Left hindlimb (tissue), 1 donor: ENCODE results near the gene ADGRL2.

ENCODE experiments used
- DNase-seq: peaks from one replicate; pipeline ENCODE4 v3.0.0-alpha.2; 2018

ADGRL2 gene

DNA sequence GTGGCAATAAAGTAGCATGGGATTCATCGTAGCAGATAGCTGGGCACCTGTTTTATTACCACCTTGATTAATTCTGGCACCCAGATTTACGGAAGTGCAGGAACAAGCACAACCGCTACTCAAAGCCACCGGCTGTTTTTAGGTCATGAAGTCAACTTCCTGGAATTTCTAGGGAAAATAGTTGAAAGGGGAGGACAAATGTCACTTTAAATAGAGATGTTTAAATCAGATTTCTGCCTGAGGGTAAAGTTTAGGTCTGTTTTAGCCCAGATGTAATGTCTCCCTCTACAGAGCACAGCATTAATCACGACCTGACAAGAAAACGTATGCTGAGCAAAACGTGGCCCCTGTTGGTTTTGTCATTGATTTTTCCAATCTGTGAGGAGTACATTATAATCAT lies 8.0 kb downstream of the ADGRL2 start:
- no peak for DNase-seq

- DNase-seq, result no peak
Measured at GRCh38 chr1:81809808-81810207, 9.1 kb downstream of the ADGRL2 start.

DNA sequence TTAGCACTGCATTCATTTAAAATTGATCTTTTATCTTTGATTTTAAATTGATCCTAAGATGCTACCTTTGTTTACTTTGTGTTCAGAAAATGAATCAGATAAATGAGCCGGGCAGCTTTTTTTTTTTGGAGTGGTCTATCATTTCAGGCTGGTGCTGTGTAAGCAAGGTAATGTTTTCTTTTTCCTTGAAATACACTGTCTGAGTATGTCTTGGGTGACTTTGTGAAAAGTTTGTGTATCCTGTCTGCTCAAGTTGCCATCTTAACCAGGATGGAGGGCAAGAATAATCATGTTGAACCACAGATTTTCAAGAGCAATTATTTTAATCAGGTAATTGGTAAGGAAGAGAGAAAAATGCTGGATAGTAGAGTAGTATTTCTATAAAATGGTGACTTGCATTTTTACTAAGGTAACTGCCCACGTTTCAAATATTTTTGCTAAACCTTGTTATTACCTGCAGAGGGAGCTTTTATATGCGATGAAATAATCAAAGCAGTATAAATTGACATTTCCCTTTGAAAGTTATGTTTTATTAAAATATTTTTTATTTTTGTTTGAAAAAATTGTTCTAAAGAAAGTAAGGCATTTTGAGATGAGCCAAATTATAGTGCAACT lies 11.1 kb downstream of the ADGRL2 start:
- no peak for DNase-seq

DNA sequence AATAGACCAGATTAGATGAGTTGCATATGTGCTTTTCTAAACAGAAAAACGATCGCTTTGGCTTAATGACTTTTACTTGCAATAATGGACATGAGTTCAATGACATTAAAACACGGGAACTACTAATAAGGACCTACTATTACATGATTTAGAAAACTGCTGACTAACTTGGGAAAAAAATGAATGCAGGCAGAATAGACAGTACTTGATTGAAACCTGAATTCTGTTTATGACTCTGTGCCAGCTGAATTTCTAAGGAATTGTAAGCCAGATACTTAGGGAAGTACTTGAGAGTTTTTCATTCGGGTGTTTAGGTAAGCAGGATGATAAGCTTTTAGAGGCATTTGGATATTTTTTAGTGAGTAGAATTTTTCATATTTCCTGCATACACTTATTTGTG lies 12.0 kb downstream of the ADGRL2 start:
- no peak for DNase-seq

GRCh38 chr1:81813691-81814090 lies 13.0 kb downstream of the ADGRL2 start:
- no peak for DNase-seq

- no peak for DNase-seq
Measured at GRCh38 chr1:81819613-81820012, 18.9 kb downstream of the ADGRL2 start.

DNA sequence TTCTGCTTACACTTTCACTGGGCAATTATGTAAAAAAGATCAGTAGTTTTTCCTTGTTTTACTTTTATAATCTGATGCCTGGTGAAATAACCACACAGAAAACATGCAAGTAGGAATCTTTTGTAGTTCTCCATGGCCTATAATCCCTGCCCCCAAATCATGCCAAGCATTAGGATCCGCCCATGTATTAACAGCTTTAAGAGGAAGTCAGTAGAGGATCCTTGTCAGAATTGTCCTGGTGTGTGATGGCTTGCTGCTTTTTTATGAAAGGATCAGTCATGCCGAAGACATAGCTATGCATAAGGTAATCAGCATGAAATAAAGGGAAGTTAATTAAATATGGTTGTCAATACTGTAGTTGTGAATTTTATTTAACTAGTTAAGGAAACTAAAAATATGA lies 20.0 kb downstream of the ADGRL2 start:
- no peak for DNase-seq

GRCh38 chr1:81823082-81823481 lies 22.3 kb downstream of the ADGRL2 start:
- no peak for DNase-seq

DNA sequence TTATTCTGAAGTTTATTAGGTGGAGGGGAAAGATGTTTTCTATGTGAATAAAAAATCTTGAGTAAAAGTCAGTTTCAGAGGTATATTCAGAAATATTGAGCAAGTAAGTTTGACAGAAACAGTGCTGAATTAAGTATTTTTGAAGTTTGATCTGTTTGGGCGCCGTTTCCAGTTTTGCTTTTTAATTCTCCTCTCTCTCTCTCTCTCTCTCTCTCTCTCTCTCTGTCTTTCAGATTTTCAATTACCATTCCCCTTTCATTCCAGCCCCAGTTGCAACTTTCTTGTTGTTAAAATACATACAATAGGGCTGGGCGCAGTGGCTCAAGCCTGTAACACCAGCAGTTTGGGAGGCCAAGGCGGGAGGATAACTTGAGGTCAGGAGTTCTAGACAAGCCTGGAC lies 24.0 kb downstream of the ADGRL2 start:
- no peak for DNase-seq

DNA sequence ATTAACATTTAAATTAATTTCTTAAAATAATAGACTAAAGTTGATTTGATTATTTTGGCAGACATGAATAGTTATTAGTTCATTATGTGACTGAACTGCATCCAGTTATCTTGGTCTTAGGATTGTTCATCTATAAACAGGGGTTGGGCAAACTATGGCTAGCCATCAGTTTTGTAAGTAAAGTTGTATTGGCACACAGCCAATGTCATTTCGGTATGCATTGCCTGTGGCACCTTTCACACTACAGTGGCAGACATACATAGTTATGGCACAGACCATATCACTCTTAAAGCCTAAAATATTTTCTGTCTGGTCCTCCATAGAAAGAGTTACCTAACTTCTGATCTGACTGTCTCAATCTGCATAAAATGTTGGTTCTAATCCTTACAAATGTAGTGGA lies 27.2 kb downstream of the ADGRL2 start:
- DNase-seq, result no peak

- DNase-seq, result no peak
Measured at GRCh38 chr1:81832573-81832972, 31.8 kb downstream of the ADGRL2 start.

DNA sequence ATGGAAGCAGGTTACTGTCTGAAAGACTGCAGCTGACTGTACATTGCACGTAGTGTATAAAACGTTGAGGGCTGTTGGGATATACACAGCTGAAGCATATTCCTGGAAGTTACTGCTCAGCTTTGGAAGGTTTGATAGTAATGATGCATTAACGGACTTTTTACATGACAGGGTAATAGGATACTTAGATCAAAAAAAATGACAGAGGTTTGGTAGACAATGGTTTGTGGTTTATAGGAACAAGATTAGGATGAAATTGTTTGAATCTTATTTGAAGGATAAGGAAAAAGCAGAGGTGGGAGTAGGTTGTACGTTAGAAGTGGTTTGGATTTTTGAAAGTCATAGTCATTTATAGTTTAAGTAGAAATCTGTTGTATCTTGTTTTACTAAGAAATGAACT lies 33.0 kb downstream of the ADGRL2 start:
- DNase-seq, result no peak

- DNase-seq, result no peak
Measured at GRCh38 chr1:81834268-81834667, 33.5 kb downstream of the ADGRL2 start.

- no peak for DNase-seq
Measured at GRCh38 chr1:81834921-81835698, 34.4 kb downstream of the ADGRL2 start.

- no peak for DNase-seq
Measured at GRCh38 chr1:81836007-81836626, 35.4 kb downstream of the ADGRL2 start.

GRCh38 chr1:81838600-81839218 lies 38.0 kb downstream of the ADGRL2 start:
- no peak for DNase-seq

- no peak for DNase-seq
Measured at GRCh38 chr1:81840805-81841204, 40.1 kb downstream of the ADGRL2 start.

DNA sequence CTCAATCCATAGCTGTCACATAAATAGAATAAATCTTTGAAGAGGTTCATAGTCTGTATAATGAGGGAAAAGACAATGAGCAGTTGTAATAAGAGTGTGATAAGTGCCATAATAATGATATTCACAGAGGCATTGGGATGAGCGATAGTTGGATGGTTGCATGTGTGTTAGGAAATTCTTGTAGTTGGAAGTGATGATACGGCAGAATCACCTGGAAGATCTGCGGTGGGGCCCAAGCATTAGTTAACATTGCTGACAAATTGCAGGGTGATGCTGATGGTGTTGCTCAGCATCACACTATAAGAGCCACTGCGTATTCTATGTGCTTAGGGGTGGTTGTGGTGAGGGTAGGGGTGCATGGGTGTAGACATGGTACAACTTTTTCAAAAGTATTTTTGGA lies 41.1 kb downstream of the ADGRL2 start:
- DNase-seq, result no peak

GRCh38 chr1:81844477-81844876 lies 43.7 kb downstream of the ADGRL2 start:
- DNase-seq, result no peak

- no peak for DNase-seq
Measured at GRCh38 chr1:81846630-81847029, 45.9 kb downstream of the ADGRL2 start.

DNA sequence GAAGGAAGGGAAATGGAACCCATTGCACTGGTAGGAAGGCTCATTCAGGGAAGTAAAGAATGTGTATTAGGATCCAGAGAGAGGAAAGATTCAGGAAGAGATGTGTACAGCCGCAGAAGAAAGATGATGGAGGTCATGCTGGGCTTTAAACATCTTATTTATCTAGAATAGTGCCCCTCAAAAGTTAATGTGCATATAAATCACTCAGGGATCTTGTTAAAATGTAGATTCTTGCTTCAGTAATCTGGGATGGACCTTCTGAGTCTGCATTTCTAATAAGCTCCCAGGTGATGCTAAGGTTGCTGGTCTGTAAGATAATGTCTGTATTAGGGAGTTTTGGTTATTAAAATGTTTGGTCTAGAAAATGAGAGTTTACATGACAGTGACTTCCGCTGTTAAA lies 46.3 kb downstream of the ADGRL2 start:
- no peak for DNase-seq

- DNase-seq, result no peak
Measured at GRCh38 chr1:81848880-81849682, 48.3 kb downstream of the ADGRL2 start.

GRCh38 chr1:81850031-81850430 lies 49.3 kb downstream of the ADGRL2 start:
- no peak for DNase-seq
